Stimulated activated CD8-positive, alpha-beta memory T cell treated with anti-CD3 and anti-CD28 coated beads, Interleukin-15, amount 100 ng/mL, for 48 hours (primary cell): Measurements from ENCODE around the gene SLIT3.
"Not testable (repeated sequence)": the region's sequence is repeated elsewhere in the genome, so short reads cannot be mapped to it uniquely, and the experiment has no call there.

ENCODE experiments used
- DNase-seq, 2 donors: peaks; one replicate each; pipeline ENCODE4 v3.0.0-alpha.2; 2020; ENCODE audit warnings: low read depth in 2 of 2

Gene SLIT3

DNA sequence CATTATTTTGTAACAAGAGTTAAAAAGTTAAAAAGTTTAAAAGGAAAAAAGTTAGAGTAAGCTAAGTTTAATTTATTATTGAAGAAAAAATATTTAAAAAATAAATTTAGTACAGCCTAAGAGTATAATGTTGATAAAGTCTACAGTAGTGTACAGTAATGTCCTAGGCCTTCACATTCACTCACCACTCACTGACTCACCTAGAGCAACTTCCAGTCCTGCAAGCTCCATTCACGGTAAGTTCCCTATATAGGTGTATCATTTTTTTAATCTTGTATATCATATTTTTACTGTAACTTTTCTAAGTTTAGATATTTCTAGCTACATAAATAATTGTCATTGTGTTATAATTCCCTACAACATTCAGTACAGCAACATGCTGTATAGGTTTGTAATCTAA, 652.4 kb downstream of the SLIT3 start:
- no peak for DNase-seq

DNA sequence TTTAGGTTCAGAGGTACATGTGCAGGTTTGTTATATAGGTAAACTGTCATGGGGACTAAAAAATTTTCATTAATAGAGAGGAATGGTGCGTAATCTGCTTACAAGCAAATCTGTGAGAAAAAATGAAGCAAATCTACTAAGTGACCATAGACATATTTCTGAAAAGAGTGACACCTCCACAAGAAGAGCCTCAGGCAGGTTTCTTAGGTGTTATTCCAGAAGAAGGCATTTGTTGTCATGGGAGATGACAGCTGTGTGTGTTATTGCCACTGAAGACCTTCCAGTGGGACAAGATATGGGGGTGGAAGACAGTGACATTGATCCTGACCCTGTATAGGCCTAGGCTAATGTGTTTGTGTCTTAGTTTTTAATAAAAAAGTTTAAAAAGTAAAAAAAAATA, 652.9 kb downstream of the SLIT3 start:
- no peak for DNase-seq

DNA sequence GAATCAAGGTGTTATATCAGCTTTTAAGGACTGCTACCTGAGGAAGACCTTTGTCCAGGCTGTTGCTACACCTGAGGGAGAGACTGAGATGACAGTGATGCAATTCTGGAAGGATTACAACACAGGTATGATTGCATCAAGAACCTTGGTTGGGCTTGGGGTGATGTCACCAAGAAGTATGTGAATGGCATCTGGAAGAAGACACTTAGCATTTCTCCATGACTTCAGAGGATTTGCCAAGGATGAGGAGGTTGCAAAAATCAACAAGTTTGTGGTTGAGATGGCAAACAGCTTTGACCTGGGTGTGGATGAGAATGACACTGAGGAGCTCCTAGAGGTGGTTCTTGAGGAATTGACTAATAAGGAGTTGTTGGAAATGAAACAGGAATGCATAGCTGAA, 653.9 kb downstream of the SLIT3 start:
- no peak for DNase-seq

DNA sequence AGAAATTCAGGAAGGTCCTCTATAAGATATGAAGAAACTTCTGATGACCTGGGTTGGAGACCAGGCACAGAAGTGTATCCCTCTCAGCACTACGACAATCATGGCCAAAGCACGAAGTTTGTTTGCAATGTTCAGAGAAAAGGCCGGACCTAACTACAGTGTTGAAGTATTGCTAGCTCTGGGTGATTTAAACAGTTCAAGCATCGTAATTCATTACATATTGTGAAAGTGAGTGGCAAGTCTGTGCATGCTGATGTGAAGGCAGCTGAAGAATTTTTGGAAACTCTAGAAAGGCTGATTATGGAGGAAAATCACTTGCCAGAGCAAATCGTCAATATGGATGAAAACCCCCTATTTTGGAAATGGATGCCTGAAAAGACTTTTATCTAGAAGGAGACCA, 654.6 kb downstream of the SLIT3 start:
- DNase-seq = no peak

DNA sequence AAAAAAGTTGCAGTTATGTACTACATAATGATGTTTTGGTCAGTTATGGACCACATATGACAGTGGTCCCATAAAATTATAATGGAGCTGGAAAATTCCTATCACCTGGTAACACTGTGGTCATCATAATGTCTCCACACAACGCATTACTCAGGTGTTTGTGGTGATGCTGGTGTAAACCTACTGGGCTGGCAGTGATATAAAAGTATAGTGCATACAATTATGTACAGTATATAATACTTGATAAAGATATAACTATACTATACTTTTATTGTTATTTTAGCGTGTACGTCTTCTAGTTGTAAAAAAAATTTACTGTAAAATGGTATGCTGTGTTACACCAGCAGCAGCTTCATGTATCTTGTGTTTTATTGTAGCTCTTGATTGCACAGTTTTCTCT, 655.7 kb downstream of the SLIT3 start:
- DNase-seq = no peak

DNA sequence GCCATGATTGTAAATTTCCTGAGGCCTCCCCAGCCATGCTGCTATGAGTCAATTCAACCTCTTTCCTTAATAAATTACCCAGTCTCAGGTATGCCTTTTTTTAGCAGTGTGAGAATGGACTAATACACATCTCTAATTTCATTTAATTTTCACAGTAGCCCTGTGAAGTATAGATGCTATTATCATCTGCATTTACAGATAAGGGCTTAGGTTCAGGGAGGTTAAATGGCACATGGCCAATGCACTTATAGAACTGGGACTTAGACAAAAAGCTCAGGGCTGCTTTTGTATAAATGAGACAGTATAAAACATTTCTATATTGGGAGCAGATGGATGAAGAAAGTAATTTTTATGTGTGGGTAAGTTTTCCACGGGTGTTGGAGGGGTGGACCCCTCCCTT, 658.9 kb downstream of the SLIT3 start:
- no peak for DNase-seq

DNA sequence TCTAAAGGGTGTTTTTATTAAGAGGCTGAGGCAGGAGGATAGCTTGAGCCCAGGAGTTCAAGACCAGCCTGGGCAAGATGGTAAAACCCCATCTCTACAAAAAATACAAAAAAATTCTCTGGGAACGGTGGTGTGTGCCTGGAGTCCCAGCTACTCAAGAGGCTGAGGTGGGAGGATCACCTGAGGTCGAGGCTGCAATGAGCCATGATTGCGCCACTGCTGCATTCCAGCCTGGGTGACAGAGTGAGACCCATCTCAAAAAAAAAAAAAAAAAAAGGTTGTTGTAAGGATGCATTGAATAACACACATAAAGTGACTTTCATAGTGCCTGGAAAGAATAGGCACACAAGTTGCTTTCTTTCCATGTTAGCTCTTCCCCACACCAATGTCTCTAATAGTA, 662.1 kb downstream of the SLIT3 start:
- DNase-seq = not testable (repeated sequence)

DNA sequence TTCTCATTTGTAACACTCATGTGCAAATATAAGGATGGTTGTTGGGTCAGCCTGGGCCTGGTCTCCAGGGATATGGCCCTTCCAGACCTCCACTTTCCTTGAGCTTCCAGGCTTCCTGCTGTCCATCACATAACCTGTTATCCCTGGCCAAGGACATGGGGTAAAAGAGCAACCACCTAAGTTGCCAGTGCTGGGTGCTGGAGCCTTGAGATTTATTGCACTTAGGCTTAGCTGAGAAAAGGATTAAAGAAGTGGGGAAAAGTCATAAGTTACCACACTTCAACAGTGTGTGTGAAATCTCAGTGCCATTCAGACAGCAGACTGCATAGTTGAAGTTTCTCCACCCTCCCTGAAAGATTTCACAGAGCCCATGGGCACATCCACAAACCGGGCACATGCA, 663.1 kb downstream of the SLIT3 start:
- no peak for DNase-seq

DNA sequence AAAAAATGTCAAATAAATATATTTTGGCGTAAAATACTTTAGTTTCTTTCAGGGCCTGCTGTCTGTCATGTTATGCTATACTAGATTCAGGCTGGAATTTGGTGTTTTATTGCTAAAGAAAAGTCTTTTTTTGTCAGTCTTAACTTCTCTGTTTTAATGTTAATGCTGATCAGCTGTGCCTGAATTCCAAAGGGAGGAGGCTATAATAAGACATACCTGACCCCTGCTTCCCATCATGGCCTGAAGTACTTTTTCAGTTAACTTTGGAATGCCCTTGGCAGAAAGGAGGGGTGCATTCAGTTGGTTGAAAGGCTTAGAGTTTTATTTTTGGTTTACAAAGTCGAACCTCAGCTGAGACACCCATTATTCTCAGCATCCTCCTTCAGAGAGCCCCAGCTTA, 663.7 kb downstream of the SLIT3 start:
- DNase-seq = no peak

DNA sequence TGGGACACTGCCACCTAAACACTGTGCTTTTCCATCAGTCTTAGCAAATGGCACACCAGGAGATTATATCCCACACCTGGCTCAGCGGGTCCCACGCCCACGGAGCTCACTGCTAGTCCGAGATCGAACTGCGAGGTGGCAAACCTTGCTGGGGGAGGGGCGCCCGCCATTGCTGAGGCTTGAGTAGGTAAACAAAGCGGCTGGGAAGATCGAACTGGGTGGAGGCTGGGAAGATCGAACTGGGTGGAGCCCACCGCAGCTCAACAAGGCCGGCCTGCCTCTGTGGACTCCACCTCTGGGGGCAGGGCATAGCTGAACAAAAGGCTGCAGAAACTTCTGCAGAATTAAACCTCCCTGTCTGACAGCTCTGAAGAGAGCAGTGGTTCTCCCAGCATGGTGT, 670.0 kb downstream of the SLIT3 start:
- not testable (repeated sequence) for DNase-seq

DNA sequence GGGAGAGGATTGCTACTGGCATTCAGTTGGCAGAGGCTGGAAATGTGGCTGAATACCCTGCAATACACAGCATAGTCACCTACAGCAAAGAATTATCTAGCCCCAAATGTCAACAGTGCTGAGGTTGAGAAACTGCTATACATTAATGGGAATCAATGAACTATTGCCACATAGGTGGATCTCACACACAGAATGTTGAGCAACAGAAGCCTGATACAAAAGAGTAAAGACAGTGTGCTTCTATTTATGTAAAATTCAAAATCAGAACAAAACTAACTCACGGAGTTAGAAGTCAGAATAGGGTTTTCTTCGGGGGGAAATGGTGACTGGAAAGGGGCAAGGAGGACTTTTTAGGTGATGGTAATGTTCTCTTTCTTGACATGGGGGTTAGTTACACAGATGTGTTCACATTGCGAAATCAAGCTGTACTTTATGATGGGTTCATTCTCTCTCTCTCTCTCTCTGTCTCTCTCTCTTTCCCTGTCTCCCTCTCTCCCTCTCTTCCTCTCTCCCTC, 676.0 kb downstream of the SLIT3 start:
- no peak for DNase-seq

DNA sequence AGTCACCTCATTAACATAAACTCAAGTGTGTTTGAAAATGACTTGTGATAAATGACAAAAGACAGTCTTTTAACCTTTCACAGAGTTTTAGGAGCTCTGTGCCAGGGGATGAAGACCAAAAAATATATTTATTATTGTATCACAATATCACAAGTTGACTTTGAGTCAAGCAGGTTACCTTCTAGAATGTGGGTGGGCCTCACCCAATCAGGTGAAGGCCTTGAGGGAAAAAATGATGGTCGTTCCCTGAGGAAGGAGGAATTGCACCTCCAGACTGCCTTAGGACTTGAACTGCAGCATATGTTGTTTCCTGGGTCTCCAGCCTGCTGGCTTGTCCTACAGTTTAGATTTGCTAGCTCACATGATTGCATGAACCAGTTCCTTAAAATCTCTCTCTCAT, 680.1 kb downstream of the SLIT3 start:
- DNase-seq = no peak

DNA sequence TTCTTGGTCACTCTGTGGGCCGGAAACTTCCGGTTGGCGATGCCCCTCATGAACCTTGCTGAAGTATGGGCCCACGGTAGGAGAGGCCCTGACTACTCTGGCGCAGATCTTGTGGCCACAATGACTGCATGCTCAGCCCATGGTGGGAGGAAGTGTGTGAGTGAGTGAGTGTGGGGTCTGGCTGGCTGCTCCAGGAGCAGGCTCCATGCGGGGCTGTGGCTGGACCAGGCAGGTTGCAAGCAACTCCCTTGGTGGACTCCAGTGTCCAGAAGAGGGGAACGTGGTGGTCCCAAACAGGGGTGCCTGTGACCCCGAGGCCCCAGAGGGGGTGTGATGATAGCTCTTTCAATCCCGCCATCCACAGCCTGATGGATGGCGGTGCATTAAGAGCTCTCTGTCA, 686.3 kb downstream of the SLIT3 start:
- DNase-seq = no peak

DNA sequence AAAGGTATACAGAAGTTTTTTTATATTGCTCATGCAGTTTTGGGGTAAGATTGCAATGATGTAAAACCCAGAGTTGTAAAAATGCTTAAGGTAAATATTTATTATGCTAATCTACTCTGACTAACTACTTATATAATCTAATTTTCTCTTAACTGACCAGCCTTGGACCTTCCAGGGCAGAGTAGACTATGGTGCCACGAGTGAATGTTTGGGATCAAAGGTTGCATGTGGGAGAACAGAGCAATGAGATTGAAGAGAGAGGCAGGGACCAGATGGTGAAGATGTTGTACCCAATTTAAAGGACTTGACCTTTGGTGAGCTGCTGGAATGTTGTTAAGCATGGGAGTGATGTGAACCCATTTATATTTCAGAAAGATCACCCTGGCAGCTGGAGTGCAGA, 686.9 kb downstream of the SLIT3 start:
- no peak for DNase-seq

DNA sequence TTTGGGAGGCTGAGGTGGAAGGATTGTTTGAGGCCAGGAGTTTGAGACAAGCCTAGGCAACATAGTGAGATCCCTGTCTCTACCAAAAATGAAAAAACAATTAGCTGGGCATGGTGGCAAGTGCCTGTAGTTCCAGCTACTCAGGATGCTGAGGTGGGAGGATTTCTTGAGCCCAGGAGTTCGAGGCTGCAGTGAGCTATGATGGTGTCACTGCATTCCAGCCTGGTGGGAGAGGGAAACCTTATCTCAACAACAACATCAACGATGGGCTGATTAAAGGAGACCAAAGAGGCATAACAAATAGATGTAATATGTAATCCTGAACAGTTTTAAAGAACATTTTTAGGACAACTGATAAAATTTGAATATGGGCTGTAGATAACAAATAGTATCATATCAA, 687.5 kb downstream of the SLIT3 start:
- DNase-seq = no peak

DNA sequence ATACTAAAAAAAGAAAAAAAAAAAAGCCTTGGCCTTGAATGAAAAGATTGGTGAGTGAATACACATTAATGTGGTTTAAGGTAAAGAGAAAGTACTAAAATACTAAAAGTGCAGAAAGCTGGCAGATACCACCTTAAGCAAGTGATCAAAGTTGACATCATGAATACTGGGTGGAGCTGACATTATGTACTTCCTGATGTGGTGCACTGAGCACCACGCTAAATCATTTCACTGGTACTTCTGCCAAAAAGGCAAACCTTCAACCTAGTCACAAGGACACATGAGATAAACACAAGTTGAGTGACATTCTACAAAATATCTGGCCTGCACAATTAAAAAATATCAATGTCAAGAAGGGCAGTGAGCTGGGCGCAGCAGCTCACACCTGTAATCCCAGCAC, 687.9 kb downstream of the SLIT3 start:
- DNase-seq = no peak

DNA sequence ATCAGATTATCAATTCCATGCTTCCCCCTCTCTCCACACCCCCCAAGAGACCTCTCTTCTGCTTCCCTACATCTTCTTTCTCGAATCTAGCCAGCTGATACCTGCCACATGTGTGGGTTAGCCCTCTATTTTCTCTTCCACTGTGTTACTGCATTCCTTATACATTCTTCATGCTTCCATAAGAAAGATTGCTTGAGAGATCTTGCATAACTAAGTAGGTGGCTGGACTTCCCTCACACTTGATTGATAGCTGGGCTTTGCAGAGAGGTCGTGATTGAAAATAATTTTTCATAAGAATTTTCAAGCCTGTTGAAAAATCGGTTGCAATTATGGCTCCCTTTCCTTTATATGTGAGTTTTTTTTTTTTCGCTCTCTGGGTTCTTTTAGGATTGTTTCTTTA, 688.8 kb downstream of the SLIT3 start:
- DNase-seq = no peak
